ENCODE results near the gene ASB2.

The ASB2 gene

DNA sequence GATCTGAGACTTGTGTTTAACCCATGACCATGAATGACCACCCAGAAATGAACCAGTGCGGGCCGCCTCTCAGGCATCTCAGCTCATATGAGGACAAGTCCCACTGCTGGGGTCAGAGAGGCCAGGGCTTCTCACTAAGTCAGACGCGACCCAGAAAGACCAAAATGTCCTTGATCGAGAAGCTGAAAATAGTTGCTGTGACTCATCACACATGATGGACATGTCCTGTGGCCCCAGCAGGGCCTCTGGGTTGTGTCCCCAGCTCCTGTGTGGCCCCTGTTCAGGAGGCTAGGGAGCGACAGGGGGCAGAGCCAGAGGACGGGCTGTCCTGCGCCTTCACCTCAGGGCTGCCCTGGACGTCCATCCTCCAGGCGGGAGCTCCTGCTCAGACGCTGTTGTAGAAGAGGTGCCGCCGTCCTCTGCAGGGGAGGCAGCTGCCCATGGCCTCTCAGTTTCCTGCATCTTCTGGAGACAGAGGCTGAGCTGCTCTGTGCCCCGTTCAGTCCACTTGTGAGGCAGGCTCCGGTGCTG is 78.2 kb downstream of the ASB2 start:
- DNase-seq = no peak

DNA sequence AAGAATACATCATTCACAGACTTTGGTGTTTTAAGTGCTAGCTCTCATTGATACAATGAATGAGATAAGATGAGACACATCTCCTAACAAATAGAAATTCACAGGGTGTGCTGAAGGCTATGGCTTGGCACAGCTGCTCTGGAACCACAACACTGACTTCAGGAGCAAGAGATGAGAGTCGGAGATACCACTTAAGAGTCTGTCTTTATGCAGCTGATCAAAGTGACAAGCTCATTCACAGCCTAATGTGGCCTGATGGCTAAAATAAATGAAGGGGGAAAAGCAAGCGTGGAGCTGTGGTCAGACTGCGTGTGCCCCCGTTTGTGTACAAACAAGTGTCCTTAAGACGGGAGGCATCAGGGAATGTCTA is 78.9 kb downstream of the ASB2 start:
- DNase-seq = no peak

DNA sequence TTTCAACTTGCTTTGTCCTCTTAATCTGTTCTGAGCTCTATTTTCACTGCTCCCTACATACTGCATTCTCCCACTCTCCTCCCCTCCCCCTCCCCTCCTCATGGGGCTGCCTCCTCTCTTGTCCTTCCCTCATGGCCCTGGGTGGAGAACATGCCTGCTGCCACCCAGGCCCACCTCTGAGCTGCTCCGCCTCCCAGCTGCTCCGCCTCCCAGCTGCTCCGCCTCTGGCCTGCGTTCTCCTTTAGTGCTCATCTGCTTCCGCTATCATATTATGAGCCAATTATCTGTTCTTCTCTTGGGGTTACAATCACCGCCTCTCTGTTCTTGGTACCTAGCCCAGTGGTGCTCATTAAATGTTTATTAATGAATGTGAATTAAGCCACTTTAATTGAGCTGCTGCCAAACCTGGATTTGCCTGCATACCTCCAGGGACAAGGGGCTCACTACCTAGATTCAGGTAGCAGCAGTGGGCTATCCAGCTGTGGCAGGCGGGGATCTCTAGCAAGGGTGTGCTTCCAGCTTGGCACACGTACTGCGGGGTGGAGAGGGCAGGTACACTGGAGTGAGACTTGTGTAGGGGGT is 81.3 kb downstream of the ASB2 start:
- no peak for DNase-seq

DNA sequence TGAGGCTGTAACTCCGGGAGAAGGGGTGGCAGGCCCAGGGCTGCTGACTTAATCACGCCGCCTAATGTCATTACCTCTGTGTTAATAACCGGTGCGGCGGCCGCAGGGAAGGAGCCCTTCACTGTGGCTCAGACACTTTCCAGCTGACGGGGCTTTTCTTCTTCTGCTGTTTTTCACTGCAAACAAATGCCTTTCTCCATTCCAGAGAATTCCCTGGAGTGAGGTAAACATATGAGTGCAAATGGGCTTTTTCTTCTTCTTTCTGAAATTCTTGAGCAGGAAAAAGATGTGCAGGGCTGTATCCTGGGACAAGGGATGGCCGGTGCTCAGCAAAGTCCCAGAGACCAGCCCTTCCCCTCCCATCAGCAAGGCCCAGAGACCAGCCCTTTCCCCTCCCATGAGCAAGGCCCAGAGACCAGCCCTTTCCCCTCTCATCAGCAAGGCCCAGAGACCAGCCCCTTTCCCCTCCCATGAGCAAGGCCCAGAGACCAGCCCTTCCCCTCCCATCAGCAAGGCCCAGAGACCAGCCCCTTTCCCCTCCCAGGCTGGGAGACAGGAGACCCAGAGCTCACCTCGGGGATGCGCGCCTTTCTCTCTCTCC is 82.6 kb downstream of the ASB2 start:
- no peak for DNase-seq

DNA sequence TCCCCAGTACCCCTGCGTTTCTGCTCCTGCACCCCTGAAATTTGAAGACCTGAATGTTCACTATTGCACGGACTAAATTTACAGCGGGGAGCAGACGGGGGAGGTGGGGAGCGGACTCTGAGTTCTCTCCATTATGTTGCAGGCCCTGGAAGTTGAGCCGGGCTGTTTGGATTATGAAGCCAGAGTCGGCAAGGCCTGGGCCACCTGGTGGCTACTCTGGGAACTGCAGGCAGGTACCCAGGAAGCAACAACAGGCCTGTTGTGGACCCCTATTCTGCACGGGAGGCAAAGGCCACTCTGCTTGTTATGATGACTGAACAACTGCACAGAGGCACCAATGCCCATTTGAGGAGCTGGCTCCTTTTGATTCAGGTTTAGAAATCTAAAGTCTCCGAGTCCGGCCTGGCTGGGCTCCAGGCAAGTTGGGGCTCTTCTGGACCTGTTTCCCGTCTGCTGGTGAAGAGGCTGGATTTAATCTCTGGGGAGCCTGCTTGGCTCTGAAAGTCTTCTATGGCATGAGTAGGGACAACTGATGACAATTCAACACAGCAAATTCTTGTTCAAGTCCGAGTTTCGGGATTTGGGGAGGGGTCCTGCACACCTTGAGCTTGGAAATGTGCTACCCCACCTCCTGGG is 83.3 kb downstream of the ASB2 start:
- peak; percentile 60 for DNase-seq

DNA sequence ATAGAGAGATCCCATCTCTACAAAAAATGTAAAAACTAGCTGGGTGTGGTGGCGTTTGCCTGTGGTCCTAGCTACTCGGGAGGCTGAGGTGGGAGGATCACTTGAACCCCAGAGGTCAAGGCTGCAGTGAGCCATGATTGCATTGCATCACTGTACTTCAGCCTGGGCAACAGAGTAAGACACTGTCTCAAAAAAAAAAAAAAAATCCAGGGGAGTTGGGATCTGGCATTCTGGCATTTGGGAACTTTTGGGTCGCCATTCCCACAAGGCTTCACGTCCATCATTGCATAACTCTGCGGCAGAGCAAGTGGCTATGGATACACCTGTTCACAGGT is 83.9 kb downstream of the ASB2 start:
- no peak for DNase-seq

DNA sequence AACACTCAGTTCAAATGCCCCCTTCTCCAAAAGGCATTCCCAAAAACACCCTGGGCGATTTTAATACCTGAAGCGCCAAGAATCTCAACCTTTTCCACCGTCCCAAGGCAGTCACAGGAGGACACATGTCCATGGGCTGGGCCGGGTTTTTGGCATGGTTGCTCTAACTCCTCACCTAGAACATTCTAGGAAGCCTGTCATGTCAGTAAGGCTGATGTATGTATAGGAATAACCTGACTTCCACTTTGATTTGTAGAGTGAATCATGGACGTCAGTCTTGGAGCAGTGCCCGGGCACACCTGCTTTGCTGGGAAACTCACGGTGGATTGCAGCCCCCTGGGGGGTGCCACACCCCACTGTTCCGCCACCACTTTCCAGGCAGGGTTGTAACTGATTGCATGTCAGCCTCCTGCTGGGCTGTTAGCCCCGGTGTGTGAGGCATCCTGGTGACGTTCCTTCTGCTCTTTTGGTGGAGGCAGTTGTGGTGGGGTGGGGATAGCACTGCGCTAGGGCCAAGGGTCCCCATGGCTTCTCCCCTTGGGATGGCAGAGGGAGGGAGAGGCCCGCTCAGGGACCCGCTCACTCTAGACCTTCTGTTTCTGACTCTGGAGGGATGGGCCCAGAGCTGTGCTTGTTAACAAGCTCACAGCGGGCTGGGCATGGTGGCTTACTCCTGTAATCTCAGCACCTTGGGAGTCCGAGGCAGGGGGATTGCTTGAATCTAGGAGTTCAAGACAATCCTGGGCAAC is 84.4 kb downstream of the ASB2 start:
- DNase-seq = no peak

DNA sequence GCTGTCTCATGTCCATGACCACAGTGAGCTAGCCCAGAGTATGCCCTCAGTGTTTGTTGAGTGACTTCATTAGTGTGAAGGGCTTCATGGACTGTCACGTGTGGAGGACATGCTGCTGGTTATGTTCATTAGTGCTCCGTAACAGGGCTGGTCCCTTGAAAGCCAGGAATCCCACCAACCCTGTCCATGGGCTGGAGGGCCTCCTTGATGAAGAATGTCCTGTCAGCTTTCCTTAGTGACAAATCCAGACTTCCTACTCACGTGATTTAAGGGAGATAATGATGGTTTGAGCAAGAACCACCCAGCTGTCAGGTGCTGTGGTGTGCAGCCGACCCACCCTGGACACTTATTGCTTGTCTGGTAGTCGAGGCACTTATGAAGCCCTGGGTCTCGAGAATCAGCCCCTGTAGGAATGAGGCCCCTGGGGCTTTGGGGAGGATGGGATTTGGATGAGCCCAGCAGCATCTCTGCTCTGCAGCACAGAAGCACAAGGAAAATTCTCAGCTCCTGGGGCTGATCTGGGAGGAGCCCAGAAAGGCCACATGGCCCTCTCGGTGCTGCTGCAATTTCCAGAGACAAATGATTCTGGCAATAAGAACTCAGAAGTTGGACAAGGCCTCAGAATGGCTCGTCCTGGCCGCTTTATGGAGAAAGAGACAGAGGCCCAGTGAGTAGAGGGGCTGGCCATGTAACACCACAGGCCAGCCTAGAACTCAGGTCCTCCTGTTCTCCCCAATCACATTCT is 86.5 kb downstream of the ASB2 start:
- no peak for DNase-seq

DNA sequence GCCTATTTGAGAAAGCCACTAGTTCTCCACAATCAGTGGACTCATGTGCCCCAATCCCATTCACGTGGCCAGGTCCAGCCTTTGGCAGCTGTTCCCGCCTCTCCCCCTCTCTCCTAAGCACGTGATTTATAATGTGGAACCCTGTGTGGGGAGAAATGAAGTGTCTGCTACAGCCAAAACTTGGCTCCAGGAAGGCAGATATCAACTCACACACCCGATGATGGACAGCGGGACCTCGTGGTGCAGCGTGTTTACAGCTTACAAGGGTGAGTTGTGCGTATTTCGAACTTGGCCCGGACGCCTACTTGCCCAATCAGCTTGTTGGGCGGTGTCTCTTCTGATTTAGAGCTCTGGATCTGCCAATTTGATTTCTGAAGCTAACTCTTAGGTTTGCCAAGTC is 87.4 kb downstream of the ASB2 start:
- DNase-seq = no peak

DNA sequence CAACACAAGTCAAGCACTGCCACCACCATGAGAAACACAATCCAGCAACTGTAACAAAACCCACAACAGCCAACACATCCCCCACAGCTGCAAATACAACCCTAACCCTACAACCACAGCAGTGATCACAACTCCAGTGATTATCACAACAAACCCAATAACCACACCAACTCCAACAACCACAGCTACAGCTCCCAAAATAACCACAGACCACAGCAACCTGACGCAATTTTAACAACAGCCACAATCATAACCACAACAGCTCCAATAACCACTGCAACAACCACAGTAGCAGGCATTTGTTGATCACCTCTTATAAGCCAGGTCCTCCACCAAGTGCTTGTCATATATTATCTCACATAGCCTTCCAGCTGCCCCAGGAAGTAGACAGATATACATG is 91.4 kb downstream of the ASB2 start:
- DNase-seq = no peak
